Sigmoid colon (tissue), 4 donors: ENCODE measurements around the gene CORO1A.

Experiments used
- POLR2A ChIP-seq, 2 donors: fragments of 450-650 bp; IDR thresholded peaks; one replicate each; pipeline ENCODE4 v1.6.1; 2016; ENCODE audit warnings: antibody characterized with exemption in 2 of 2, mild to moderate bottlenecking in 2 of 2, moderate library complexity in 2 of 2
- POLR2AphosphoS5 ChIP-seq, 4 donors: sonication (generic); formaldehyde crosslinking; IDR thresholded peaks; one replicate each; pipeline ENCODE4 v1.6.1; 2017; ENCODE audit warnings: antibody characterized with exemption in 4 of 4
- TF ChIP-seq, protein P1 (sequence below), 4 experiments: fragments of 450-650 bp in 3 of 4; fragments of 200-600 bp in 1 of 4; IDR thresholded peaks; one replicate each; pipeline ENCODE4 v1.5.1; 2016 to 2019; ENCODE audit warnings: antibody characterized with exemption in 4 of 4, mild to moderate bottlenecking in 3 of 4, moderate library complexity in 2 of 4

DNA sequence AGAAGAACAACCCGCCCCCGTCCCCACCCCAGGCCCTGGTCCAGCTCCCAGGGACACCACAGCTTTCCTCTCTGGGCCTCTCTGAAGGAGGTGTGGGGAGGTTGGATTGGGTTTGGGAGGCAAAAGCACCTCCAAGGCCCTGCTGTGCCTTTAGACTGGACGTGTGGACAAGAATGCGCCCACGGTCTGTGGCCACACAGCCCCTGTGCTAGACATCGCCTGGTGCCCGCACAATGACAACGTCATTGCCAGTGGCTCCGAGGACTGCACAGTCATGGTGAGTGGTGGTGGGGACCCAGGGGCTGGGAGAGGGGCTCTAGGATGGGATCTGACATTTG, 3.0 kb downstream of the CORO1A start:
- TF ChIP-seq, protein P1, sequence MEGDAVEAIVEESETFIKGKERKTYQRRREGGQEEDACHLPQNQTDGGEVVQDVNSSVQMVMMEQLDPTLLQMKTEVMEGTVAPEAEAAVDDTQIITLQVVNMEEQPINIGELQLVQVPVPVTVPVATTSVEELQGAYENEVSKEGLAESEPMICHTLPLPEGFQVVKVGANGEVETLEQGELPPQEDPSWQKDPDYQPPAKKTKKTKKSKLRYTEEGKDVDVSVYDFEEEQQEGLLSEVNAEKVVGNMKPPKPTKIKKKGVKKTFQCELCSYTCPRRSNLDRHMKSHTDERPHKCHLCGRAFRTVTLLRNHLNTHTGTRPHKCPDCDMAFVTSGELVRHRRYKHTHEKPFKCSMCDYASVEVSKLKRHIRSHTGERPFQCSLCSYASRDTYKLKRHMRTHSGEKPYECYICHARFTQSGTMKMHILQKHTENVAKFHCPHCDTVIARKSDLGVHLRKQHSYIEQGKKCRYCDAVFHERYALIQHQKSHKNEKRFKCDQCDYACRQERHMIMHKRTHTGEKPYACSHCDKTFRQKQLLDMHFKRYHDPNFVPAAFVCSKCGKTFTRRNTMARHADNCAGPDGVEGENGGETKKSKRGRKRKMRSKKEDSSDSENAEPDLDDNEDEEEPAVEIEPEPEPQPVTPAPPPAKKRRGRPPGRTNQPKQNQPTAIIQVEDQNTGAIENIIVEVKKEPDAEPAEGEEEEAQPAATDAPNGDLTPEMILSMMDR (IDR thresholded peaks at IDR 0.05): no peak
- no peak for TF ChIP-seq POLR2AphosphoS5 (IDR thresholded peaks at IDR 0.05)
- TF ChIP-seq POLR2A (IDR thresholded peaks at IDR 0.05): no peak
